Testis (tissue), 2 donors: Measurements from ENCODE around the gene DPH7.

Experiments used
- CTCF ChIP-seq, 3 experiments: fragments of 450-650 bp in 2 of 3; fragments of 200-600 bp in 1 of 3; sonication (generic) in 1 of 3; IDR thresholded peaks; one replicate each; pipeline ENCODE4 v1.5.1; 2016 to 2019; ENCODE audit warnings: antibody characterized with exemption in 3 of 3, mild to moderate bottlenecking in 2 of 3, moderate library complexity in 1 of 3
- POLR2A ChIP-seq: fragments of 450-650 bp; IDR thresholded peaks from one replicate; pipeline ENCODE4 v1.6.1; 2017; ENCODE audit warnings: antibody characterized with exemption, mild to moderate bottlenecking, moderate library complexity

GRCh38 chr9:137618105-137619067, 39.7 kb upstream of the DPH7 start, which contains the start of gene EHMT1:
- no peak for TF ChIP-seq CTCF (IDR thresholded peaks at IDR 0.05)
- no peak for TF ChIP-seq POLR2A
